IPS-20b (cell line): ENCODE results near the gene SNX19.

Experiments
- H3K27ac ChIP-seq: one replicate; pipeline ENCODE4 v1.5.1; 2013; ENCODE audit warnings: low read length
- H3K27me3 ChIP-seq: 2 replicates; pipeline ENCODE4 v1.6.1; 2013; ENCODE audit warnings: mild to moderate bottlenecking, low read length, inconsistent platforms; ENCODE audit not compliant: insufficient read depth
- H3K36me3 ChIP-seq: 2 replicates; pipeline ENCODE4 v1.6.1; 2013; ENCODE audit warnings: low read depth, mild to moderate bottlenecking, inconsistent platforms, low read length, moderate library complexity; ENCODE audit not compliant: insufficient read depth
- H3K4me1 ChIP-seq: 2 replicates; pipeline ENCODE4 v1.6.1; 2013; ENCODE audit warnings: mild to moderate bottlenecking, control low read depth, inconsistent platforms, low read length, moderate library complexity; ENCODE audit not compliant: insufficient read depth
- H3K4me3 ChIP-seq: 2 replicates; pipeline ENCODE4 v1.5.1; 2013; ENCODE audit warnings: mild to moderate bottlenecking, low read length, inconsistent platforms
- H3K9ac ChIP-seq: 2 replicates; pipeline ENCODE4 v1.6.1; 2013; ENCODE audit warnings: low read depth, mild to moderate bottlenecking, inconsistent platforms, low read length, moderate library complexity
- H3K9me3 ChIP-seq: 2 replicates; pipeline ENCODE4 v1.6.1; 2013; ENCODE audit warnings: mild to moderate bottlenecking, low read depth, low read length, inconsistent platforms; ENCODE audit not compliant: insufficient read depth

The SNX19 gene

DNA sequence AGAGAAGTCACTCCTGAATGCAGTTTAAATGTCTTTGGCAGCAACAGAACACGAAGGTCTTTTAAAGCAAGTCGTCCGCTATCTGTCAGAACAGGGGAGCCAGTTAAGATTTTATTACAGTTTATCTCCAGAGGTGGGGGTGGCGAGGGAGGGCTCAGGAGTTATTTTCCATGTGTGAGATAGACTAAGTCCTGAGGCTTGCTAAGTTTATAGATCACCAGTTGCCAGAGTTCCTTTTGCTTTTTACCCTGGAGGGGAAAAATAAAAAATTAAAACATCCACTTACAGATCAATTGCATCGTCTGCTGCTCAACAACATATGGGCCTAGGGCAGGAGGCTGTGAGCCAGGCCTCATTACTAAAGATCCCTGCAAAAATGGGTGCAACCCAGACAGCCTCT is 90.7 kb downstream of the SNX19 start:
- H3K36me3 ChIP-seq = no peaks in the 10 kb centered on the region
- no peaks in the 10 kb centered on the region for H3K9me3 ChIP-seq
- H3K9ac ChIP-seq = no peak overlapping the region
- no peak overlapping the region for H3K4me3 ChIP-seq
- H3K27ac ChIP-seq = no peak overlapping the region
- peaks cover 5% of the 10 kb centered on the region; the same call in 1 of the 2 replicates for H3K4me1 ChIP-seq
- H3K27me3 ChIP-seq = no peaks in the 10 kb centered on the region
